Putamen (tissue), 1 donor: Measurements from ENCODE around the gene FIP1L1.
"Not testable (repeated sequence)": the region's sequence is repeated elsewhere in the genome, so short reads cannot be mapped to it uniquely, and the experiment has no call there.

Experiments used
- DNase-seq: peaks from one replicate; pipeline ENCODE4 v3.0.0-alpha.2; 2016; ENCODE audit warnings: low spot score

FIP1L1 gene

GRCh38 chr4:53376900-53377299, 541 bp upstream of the FIP1L1 start:
- no peak for DNase-seq

GRCh38 chr4:53378171-53378482, 686 bp downstream of the FIP1L1 start:
- DNase-seq: no peak

DNA sequence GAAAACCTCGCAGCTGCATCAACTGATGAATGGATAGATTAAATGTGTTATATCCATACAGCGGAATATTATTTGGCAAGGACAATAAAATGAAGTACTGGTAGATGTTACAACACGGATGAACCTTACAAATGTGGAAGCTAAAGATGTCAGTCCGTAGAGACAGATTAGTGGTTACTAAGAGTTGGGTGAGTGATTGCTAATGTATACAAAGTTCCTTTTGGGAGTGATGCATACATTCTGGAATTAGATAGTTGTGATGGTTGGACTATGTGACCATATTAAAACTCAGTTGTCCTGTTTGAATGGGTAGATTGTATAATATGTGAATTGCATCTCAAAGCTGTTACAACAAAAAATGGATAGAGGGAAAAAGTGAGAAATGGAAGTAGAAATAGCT, 2.8 kb downstream of the FIP1L1 start:
- DNase-seq: no peak

GRCh38 chr4:53409479-53409878, 32.0 kb downstream of the FIP1L1 start:
- DNase-seq: not testable (repeated sequence)

GRCh38 chr4:53419208-53419607, 41.8 kb downstream of the FIP1L1 start:
- DNase-seq: no peak

GRCh38 chr4:53421791-53422190, 44.4 kb downstream of the FIP1L1 start:
- DNase-seq: no peak

GRCh38 chr4:53422367-53422766, 44.9 kb downstream of the FIP1L1 start:
- no peak for DNase-seq

GRCh38 chr4:53424280-53424679, 46.8 kb downstream of the FIP1L1 start:
- DNase-seq: no peak

DNA sequence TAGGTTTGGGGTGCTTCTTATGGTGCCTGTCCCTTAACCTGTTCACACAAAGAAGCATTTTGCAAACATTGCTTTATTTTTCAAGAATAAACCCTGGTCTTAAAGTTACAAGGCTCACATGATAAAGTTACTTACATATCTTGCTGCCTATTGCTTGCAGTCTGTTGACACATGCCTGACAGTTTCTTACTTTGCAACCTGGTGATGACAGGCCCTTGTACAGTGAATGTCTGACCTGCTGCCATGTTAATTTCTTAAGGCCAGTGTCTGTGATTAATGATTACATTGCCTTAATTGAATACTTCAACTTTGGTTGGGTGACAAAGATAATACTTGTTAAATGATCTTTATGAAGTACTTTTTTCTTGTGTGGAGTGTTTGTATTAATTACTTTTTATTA, 49.9 kb downstream of the FIP1L1 start:
- DNase-seq: no peak

- DNase-seq: no peak
Measured at GRCh38 chr4:53431052-53431451, 53.6 kb downstream of the FIP1L1 start.

DNA sequence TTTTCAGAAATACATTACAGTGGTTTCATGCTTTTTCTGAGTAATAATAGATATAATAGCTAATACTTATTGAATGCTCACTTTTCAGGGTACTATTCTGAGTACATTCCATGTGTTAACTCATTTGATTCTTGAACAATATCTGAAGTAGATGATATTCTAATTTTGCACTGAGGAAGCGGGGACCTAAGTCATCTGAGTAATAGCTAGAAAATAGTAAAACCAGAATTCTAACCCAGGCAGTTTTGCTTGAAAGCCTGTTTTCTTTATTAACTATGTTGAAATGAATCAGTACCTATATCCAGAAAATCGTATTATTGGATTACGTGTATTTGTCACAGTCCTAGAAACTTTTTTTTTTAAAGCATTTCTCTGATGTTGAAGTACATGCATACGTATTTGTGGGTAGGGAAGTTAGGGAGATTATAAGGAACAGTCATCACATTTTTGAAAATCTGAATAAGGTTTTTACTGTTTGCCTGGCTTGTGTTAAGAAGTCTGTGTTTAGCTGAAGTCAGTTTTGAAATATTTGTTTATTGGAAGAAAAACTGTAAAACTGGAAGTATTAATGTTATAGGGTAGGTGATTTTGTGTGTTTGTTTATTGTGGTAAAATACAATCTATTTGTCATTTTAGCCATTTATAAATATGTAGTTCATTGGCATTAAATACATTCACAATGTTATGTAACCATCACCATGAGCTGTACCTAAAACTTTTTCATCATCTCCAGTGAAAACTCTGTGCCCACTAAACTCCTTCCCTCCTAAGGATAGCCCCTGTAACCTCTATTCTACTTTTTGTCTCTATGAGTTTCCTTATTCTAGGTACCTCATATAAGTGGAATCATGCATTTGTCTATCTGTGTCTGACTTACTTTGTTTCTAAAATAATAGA, 55.3 kb downstream of the FIP1L1 start:
- DNase-seq: no peak

DNA sequence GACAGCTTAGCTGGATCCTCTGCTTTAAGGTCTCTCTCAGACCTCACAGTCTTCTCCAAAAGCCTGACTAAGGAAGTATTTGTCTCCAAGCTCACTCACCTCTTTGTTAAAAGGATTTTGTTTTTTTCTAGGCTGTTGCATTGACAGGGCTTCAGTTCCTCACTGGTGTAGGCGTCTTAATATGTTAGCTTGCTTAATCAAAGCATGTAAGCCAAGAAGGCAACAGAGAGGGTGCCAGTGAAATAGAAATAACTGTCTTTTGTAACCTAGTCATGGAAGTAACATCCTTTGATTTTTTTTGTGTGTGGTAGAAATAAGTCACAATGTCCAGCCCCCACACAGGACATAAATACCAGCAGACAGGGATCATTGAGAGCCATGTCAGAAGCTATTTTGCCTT, 58.8 kb downstream of the FIP1L1 start:
- peak; percentile 35 for DNase-seq

- DNase-seq: no peak
Measured at GRCh38 chr4:53441564-53441963, 64.1 kb downstream of the FIP1L1 start.

- DNase-seq: no peak
Measured at GRCh38 chr4:53444954-53445353, 67.5 kb downstream of the FIP1L1 start.

GRCh38 chr4:53450773-53451172, 73.3 kb downstream of the FIP1L1 start:
- DNase-seq: no peak

DNA sequence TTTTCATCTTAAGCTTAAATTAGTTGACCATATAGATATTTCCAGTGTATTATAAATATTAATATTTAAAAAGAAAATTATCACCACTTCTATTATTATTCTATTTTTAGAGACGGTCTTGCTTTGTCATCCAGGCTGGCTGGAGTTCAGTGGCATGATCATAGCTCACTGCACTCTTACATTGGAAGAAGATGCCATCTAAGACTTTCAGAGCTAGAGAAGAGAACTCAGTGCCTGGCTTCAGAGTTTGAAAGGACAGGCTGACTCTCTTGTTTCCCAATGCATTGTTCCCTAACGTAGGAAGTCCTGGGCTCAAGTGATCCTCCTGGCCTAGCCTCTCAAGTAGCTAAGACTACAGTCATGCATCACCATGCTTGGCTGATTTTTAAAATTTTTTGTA, 75.9 kb downstream of the FIP1L1 start:
- DNase-seq: no peak

DNA sequence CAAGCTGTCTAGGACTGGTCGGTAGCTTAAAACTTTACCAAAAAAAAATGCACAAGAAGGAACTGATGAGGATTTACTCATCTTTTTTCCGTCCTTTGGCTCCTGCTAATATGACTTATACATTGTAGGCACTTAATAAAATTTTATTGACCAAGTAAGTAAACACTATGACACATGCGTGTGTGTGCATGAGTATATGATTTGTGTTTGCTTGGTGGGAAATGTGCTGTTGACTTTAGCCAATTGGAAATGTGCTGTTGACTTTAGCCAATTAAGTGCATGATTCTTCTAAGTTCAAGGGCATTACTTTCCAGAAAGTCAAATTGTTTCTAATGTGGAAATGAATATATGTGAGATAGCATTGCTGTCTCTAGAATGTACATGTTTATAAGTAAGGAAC, 78.3 kb downstream of the FIP1L1 start:
- DNase-seq: no peak

DNA sequence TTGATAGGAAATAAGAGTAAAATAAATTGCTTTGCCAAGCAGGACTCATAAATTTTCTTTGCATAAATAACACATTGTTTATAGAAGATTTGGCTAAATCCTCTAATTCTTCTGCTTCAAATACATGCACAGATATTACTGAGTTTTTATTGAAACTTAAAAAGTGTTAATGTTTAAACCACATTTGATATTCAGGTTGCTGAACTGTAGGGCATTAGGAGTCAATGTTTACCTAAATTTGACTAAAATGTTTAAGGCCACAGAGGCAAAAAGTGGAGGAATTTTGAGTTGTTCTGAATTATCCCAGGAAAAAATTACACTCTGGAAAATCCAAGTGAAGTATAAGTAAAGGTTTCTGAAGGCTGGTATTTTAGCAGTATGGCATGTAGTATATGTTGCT, 78.7 kb downstream of the FIP1L1 start:
- DNase-seq: no peak

GRCh38 chr4:53459548-53459947, 82.1 kb downstream of the FIP1L1 start:
- DNase-seq: no peak

GRCh38 chr4:53461244-53461643, 83.8 kb downstream of the FIP1L1 start:
- DNase-seq: no peak

DNA sequence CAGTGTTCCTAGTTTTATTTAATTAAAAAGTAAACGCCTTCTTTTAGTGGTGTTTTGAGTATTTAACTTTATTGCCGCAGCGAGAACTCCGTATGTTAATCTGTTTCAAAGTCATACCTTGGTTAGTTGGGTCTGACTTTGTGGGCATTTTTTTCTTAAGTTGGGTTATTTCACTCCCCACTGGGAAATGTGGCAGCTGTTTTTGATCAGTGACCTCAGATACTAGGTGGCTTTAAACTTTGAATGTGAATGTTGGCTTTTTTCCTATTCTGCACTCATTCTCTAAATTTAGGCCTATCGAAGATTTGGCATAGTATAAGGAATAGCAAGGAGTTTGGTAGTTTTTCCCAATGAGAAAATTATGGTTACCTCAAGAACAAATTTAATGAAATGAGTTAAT, 85.9 kb downstream of the FIP1L1 start:
- no peak for DNase-seq

GRCh38 chr4:53465281-53465680, 87.8 kb downstream of the FIP1L1 start:
- no peak for DNase-seq

- no peak for DNase-seq
Measured at GRCh38 chr4:53465891-53466290, 88.5 kb downstream of the FIP1L1 start.

GRCh38 chr4:53466576-53466975, 89.1 kb downstream of the FIP1L1 start:
- DNase-seq: not testable (repeated sequence)
